ENCODE results near the gene TIGD2.

TIGD2 gene

GRCh38 chr4:89129080-89129640 is 17.8 kb downstream of the TIGD2 start:
- no peak for DNase-seq (ENCODE audit: low read depth)
- TF ChIP-seq MAX (IDR thresholded peaks at IDR 0.05; ENCODE audit: low read depth, low read length) (no peak), MYC (IDR thresholded peaks at IDR 0.05; ENCODE audit: low read depth, low read length) (no peak), CTCF (IDR thresholded peaks at IDR 0.05; ENCODE audit: low read depth, low read length) (no peak), POLR2A (IDR thresholded peaks at IDR 0.05; ENCODE audit: extremely low read depth, insufficient read length) (no peak)
- no peak overlapping the region for H3K4me3 ChIP-seq (ENCODE audit: low read depth, low read length)

GRCh38 chr4:89134775-89135319 is 23.5 kb downstream of the TIGD2 start:
- no peak for TF ChIP-seq MYC (IDR thresholded peaks at IDR 0.05; ENCODE audit: low read depth, low read length)
- no peak for TF ChIP-seq POLR2A (IDR thresholded peaks at IDR 0.05; ENCODE audit: extremely low read depth, insufficient read length)
- TF ChIP-seq MAX (IDR thresholded peaks at IDR 0.05; ENCODE audit: low read depth, low read length), result no peak
- no peak for TF ChIP-seq CTCF (IDR thresholded peaks at IDR 0.05; ENCODE audit: low read depth, low read length)
- DNase-seq (ENCODE audit: low read depth), result no peak
- no peak overlapping the region for H3K4me3 ChIP-seq (ENCODE audit: low read depth, low read length)

- TF ChIP-seq MAX (IDR thresholded peaks at IDR 0.05; ENCODE audit: low read depth, low read length), result no peak
- no peak for TF ChIP-seq CTCF (IDR thresholded peaks at IDR 0.05; ENCODE audit: low read depth, low read length)
- TF ChIP-seq MYC (IDR thresholded peaks at IDR 0.05; ENCODE audit: low read depth, low read length), result no peak
- TF ChIP-seq POLR2A (IDR thresholded peaks at IDR 0.05; ENCODE audit: extremely low read depth, insufficient read length), result no peak
- no peak for DNase-seq (ENCODE audit: low read depth)
These were observed 25.2 kb downstream of the TIGD2 start for GRCh38 chr4:89136525-89136924.

GRCh38 chr4:89137231-89137630 is 25.9 kb downstream of the TIGD2 start:
- DNase-seq (ENCODE audit: low read depth), result no peak
- H3K4me3 ChIP-seq (ENCODE audit: low read depth, low read length), result no peak overlapping the region
- TF ChIP-seq MAX (IDR thresholded peaks at IDR 0.05; ENCODE audit: low read depth, low read length) (no peak), CTCF (IDR thresholded peaks at IDR 0.05; ENCODE audit: low read depth, low read length) (no peak), MYC (IDR thresholded peaks at IDR 0.05; ENCODE audit: low read depth, low read length) (no peak), POLR2A (IDR thresholded peaks at IDR 0.05; ENCODE audit: extremely low read depth, insufficient read length) (no peak)

More at GRCh38 chr4:89136525-89136924, 25.2 kb downstream of the TIGD2 start:
- H3K4me3 ChIP-seq (ENCODE audit: low read depth, low read length), result no peak overlapping the region

GRCh38 chr4:89137695-89138094 is 26.4 kb downstream of the TIGD2 start:
- DNase-seq (ENCODE audit: low read depth), result no peak
- no peak for TF ChIP-seq POLR2A (IDR thresholded peaks at IDR 0.05; ENCODE audit: extremely low read depth, insufficient read length)
- no peak for TF ChIP-seq MYC (IDR thresholded peaks at IDR 0.05; ENCODE audit: low read depth, low read length)
- TF ChIP-seq CTCF (IDR thresholded peaks at IDR 0.05; ENCODE audit: low read depth, low read length), result no peak
- no peak for TF ChIP-seq MAX (IDR thresholded peaks at IDR 0.05; ENCODE audit: low read depth, low read length)
- no peak overlapping the region for H3K4me3 ChIP-seq (ENCODE audit: low read depth, low read length)
